ENCODE measurements around the gene LBHD1. TPM values are rescaled to one million over a fixed set of nuclear protein-coding genes. Genes with fewer than 3 reads are reported as not detected.

The LBHD1 gene
- total and polyA plus RNA-seq, 2 of the 13 experiments (the other 11 are each of a cell fraction or from before 2014, with no cell fraction given), result 3.2 to 3.7 TPM

DNA sequence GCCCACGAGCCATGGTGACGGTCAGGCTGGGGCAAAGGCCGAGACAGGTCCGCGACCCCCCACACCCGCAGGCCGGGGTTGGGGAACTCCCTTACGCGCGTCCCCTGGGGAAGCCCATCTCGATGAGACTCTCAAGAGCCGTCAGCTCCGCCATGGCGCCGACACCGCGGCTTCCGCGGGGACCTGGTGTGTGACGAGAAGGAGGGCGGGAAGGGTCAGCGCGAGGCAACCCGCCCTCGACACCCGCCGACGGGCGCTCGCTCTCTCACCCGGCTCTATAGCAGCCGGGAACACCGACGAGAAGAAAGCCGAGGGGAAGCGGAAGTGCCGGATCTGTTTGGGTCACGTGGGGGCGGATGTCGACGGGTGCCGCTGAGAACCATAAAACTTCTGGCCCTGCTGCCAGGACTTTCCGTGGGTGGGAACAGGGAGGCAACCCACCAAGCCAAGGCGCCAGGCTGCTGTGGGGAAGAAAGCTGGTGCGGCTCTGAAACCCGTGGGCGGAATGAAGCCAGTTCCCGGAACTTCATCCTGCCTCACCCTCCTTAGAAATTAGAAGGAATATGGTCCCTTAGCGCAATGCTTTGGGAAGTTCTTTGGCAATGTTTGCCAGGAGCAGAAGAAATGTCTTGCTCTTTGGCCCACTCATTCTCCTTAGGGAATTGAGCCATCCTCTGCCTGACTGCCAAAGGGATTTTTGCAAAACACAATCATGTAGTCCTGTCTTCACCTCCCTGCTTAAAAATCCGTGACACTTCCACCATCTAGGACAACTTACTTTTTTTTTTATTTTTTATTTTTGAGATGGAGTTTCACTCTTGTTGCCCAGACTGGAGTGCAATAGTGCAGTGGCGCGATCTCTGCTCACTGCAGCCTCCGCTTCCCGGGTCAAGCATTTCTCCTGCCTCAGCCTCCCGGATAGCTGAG lies 7.0 kb upstream of the LBHD1 start, which contains the start of gene UBXN1 (continued):
- TF ChIP-seq, protein P1, sequence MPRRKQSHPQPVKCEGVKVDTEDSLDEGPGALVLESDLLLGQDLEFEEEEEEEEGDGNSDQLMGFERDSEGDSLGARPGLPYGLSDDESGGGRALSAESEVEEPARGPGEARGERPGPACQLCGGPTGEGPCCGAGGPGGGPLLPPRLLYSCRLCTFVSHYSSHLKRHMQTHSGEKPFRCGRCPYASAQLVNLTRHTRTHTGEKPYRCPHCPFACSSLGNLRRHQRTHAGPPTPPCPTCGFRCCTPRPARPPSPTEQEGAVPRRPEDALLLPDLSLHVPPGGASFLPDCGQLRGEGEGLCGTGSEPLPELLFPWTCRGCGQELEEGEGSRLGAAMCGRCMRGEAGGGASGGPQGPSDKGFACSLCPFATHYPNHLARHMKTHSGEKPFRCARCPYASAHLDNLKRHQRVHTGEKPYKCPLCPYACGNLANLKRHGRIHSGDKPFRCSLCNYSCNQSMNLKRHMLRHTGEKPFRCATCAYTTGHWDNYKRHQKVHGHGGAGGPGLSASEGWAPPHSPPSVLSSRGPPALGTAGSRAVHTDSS (CRISPR knock-in tag; conservative IDR thresholded peaks at IDR 0.05), result no peak
- TF ChIP-seq PAF1 (CRISPR knock-in tag; IDR thresholded peaks at IDR 0.05), result no peak
- no peak for TF ChIP-seq SRSF4 (IDR thresholded peaks at IDR 0.05; ENCODE audit: low read depth, low read length, poor library complexity, severe bottlenecking)
- peak; percentile 77 for TF ChIP-seq MEF2D (CRISPR knock-in tag; IDR thresholded peaks at IDR 0.05)
- TF ChIP-seq ZNF737 (CRISPR knock-in tag; IDR thresholded peaks at IDR 0.05; ENCODE audit: borderline replicate concordance), result no peak
- no peak for TF ChIP-seq ZNF496 (CRISPR knock-in tag; IDR thresholded peaks at IDR 0.05; ENCODE audit: insufficient replicate concordance)
- TF ChIP-seq, protein P2, sequence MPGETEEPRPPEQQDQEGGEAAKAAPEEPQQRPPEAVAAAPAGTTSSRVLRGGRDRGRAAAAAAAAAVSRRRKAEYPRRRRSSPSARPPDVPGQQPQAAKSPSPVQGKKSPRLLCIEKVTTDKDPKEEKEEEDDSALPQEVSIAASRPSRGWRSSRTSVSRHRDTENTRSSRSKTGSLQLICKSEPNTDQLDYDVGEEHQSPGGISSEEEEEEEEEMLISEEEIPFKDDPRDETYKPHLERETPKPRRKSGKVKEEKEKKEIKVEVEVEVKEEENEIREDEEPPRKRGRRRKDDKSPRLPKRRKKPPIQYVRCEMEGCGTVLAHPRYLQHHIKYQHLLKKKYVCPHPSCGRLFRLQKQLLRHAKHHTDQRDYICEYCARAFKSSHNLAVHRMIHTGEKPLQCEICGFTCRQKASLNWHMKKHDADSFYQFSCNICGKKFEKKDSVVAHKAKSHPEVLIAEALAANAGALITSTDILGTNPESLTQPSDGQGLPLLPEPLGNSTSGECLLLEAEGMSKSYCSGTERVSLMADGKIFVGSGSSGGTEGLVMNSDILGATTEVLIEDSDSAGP (CRISPR knock-in tag; IDR thresholded peaks at IDR 0.05; ENCODE audit: borderline replicate concordance), result peak; percentile 85; the same call in 1 of the 2 replicates
- TF ChIP-seq, protein P3, sequence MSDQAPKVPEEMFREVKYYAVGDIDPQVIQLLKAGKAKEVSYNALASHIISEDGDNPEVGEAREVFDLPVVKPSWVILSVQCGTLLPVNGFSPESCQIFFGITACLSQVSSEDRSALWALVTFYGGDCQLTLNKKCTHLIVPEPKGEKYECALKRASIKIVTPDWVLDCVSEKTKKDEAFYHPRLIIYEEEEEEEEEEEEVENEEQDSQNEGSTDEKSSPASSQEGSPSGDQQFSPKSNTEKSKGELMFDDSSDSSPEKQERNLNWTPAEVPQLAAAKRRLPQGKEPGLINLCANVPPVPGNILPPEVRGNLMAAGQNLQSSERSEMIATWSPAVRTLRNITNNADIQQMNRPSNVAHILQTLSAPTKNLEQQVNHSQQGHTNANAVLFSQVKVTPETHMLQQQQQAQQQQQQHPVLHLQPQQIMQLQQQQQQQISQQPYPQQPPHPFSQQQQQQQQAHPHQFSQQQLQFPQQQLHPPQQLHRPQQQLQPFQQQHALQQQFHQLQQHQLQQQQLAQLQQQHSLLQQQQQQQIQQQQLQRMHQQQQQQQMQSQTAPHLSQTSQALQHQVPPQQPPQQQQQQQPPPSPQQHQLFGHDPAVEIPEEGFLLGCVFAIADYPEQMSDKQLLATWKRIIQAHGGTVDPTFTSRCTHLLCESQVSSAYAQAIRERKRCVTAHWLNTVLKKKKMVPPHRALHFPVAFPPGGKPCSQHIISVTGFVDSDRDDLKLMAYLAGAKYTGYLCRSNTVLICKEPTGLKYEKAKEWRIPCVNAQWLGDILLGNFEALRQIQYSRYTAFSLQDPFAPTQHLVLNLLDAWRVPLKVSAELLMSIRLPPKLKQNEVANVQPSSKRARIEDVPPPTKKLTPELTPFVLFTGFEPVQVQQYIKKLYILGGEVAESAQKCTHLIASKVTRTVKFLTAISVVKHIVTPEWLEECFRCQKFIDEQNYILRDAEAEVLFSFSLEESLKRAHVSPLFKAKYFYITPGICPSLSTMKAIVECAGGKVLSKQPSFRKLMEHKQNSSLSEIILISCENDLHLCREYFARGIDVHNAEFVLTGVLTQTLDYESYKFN (CRISPR knock-in tag; conservative IDR thresholded peaks at IDR 0.05), result 0 out of 2 replicates have a peak, but pooled peaks have one; percentile 22
- TF ChIP-seq, protein P4, sequence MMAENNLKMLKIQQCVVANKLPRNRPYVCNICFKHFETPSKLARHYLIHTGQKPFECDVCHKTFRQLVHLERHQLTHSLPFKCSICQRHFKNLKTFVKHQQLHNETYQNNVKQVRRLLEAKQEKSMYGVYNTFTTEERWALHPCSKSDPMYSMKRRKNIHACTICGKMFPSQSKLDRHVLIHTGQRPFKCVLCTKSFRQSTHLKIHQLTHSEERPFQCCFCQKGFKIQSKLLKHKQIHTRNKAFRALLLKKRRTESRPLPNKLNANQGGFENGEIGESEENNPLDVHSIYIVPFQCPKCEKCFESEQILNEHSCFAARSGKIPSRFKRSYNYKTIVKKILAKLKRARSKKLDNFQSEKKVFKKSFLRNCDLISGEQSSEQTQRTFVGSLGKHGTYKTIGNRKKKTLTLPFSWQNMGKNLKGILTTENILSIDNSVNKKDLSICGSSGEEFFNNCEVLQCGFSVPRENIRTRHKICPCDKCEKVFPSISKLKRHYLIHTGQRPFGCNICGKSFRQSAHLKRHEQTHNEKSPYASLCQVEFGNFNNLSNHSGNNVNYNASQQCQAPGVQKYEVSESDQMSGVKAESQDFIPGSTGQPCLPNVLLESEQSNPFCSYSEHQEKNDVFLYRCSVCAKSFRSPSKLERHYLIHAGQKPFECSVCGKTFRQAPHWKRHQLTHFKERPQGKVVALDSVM (CRISPR knock-in tag; IDR thresholded peaks at IDR 0.05), result peak; percentile 9; the same call in 1 of the 2 replicates
- TF ChIP-seq NFIB (CRISPR knock-in tag; IDR thresholded peaks at IDR 0.05; ENCODE audit: borderline replicate concordance), result no peak
- TF ChIP-seq, protein P5, sequence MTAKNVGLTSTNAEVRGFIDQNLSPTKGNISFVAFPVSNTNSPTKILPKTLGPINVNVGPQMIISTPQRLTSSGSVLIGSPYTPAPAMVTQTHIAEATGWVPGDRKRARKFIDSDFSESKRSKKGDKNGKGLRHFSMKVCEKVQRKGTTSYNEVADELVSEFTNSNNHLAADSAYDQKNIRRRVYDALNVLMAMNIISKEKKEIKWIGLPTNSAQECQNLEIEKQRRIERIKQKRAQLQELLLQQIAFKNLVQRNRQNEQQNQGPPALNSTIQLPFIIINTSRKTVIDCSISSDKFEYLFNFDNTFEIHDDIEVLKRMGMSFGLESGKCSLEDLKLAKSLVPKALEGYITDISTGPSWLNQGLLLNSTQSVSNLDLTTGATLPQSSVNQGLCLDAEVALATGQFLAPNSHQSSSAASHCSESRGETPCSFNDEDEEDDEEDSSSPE (CRISPR knock-in tag; IDR thresholded peaks at IDR 0.05), result peak; percentile 62
- TF ChIP-seq, protein P6, sequence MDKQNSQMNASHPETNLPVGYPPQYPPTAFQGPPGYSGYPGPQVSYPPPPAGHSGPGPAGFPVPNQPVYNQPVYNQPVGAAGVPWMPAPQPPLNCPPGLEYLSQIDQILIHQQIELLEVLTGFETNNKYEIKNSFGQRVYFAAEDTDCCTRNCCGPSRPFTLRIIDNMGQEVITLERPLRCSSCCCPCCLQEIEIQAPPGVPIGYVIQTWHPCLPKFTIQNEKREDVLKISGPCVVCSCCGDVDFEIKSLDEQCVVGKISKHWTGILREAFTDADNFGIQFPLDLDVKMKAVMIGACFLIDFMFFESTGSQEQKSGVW (CRISPR knock-in tag; IDR thresholded peaks at IDR 0.05; ENCODE audit: borderline replicate concordance), result no peak
- TF ChIP-seq JARID2 (CRISPR knock-in tag; IDR thresholded peaks at IDR 0.05; ENCODE audit: insufficient replicate concordance), result peak; percentile 75
- TF ChIP-seq ZNF572 (CRISPR knock-in tag; IDR thresholded peaks at IDR 0.05), result no peak
- no peak for TF ChIP-seq THYN1 (CRISPR knock-in tag; IDR thresholded peaks at IDR 0.05; ENCODE audit: borderline replicate concordance, low read depth)
- TF ChIP-seq ZNF792 (CRISPR knock-in tag; IDR thresholded peaks at IDR 0.05), result 0 out of 2 replicates have a peak, but pooled peaks have one; percentile 47

All from HepG2 (cell line).